ENCODE results near the gene CMSS1. TPM values are rescaled to one million over a fixed set of nuclear protein-coding genes. Genes with fewer than 3 reads are reported as not detected.

CMSS1 gene
- total RNA-seq, 1 donor from 2014 or later: 9.2 TPM

DNA sequence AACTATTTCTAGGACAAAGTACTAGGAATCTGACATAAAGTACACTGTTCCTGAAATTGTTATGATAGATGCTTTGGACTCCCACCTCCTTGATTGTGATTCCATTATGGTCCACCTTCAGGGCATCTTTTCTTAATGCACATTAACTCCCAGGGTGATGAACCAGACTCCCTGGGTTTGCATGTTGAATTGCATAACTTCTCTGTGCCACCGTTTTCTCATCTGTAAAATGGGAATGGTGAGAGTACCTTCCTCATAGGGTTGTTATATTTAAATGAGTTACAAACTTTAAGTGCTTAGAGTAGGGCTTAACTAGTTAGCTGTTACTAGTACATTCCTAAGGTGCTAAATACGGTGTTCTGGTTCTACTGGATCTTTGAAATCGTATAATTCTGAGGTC lies 81.9 kb downstream of the CMSS1 start:
- intact Hi-C loops (cut with DNase I): no loop called here
- H3K36me3 ChIP-seq: no peaks in the 10 kb centered on the region
- no peak overlapping the region for H3K27ac ChIP-seq
- DNase-seq (ENCODE audit: low spot score in 2 of 2): no peak
- no peak overlapping the region for H3K4me3 ChIP-seq
- peaks cover 0 to 26% of the 10 kb centered on the region in 2 donors for H3K4me1 ChIP-seq
- H3K27me3 ChIP-seq: no peaks in the 10 kb centered on the region
- H3K9me3 ChIP-seq: no peaks in the 10 kb centered on the region
- TF ChIP-seq, protein P1, sequence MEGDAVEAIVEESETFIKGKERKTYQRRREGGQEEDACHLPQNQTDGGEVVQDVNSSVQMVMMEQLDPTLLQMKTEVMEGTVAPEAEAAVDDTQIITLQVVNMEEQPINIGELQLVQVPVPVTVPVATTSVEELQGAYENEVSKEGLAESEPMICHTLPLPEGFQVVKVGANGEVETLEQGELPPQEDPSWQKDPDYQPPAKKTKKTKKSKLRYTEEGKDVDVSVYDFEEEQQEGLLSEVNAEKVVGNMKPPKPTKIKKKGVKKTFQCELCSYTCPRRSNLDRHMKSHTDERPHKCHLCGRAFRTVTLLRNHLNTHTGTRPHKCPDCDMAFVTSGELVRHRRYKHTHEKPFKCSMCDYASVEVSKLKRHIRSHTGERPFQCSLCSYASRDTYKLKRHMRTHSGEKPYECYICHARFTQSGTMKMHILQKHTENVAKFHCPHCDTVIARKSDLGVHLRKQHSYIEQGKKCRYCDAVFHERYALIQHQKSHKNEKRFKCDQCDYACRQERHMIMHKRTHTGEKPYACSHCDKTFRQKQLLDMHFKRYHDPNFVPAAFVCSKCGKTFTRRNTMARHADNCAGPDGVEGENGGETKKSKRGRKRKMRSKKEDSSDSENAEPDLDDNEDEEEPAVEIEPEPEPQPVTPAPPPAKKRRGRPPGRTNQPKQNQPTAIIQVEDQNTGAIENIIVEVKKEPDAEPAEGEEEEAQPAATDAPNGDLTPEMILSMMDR (IDR thresholded peaks at IDR 0.05): no peak

DNA sequence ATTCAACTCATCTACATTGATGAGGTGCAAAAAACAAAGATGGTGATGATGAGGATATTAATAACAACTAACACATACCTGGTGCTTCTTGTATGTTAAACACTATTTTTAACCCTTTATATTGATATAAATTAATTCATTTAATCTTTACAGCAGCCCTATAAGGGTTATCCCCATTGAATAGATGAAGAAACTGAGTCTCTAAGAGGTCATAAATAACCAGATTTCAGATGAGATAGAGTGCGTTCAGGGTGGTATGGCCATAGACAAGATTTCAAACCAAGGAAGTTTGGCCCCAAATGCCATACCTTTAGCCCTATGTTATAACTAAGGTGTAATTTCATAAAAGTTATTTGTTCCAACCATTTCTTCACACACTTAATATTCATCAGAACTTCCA lies 82.6 kb downstream of the CMSS1 start:
- H3K9me3 ChIP-seq: no peaks in the 10 kb centered on the region
- DNase-seq (ENCODE audit: low spot score in 2 of 2): no peak
- intact Hi-C loops (cut with DNase I): no loop called here
- peaks cover 0 to 26% of the 10 kb centered on the region in 2 donors for H3K4me1 ChIP-seq
- no peak overlapping the region for H3K27ac ChIP-seq
- H3K36me3 ChIP-seq: no peaks in the 10 kb centered on the region
- H3K27me3 ChIP-seq: no peaks in the 10 kb centered on the region
- TF ChIP-seq, protein P1 (IDR thresholded peaks at IDR 0.05): no peak
- no peak overlapping the region for H3K4me3 ChIP-seq

DNA sequence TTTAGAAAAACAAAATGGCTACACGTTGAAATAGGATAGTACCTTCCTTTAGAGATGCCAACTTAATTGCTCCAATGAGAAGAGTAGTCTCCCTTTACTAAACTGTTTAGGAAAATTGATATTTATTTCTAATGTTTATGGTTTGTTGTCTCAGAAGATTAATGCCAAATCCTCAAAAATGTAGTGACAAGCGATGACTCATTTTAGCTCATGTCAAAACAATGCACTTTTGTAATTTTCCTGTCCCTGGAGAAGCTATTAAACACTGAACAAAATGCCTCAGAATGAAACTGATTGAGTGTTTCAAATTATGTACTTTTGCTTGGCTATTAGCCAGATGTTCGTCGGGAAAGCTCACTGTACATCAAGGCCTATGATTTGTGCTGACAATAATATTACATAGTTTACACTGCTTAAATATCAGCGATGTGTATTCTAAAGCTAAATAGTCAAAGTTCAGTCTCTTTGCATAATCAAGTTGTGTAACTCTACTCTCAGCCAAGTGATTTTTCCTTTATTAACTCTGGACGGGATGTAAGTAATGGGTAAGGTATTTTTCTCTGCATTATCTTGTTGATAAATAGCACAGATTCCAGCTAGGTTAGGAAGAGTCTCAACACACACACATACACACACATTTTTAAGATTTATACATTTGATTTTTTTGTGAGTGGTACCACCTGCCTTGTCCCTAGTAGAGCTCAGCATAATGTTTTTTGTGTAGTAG lies 83.7 kb downstream of the CMSS1 start:
- H3K4me3 ChIP-seq: peak overlapping the region in 1 of 2 donors; percentile 7
- peaks cover 0 to 26% of the 10 kb centered on the region in 2 donors for H3K4me1 ChIP-seq
- H3K9me3 ChIP-seq: no peaks in the 10 kb centered on the region
- TF ChIP-seq, protein P1 (IDR thresholded peaks at IDR 0.05): no peak
- H3K36me3 ChIP-seq: no peaks in the 10 kb centered on the region
- intact Hi-C loops (cut with DNase I): no loop called here
- no peak for DNase-seq (ENCODE audit: low spot score in 2 of 2)
- no peaks in the 10 kb centered on the region for H3K27me3 ChIP-seq
- peak overlapping the region in 1 of 2 donors; percentile 2 for H3K27ac ChIP-seq

DNA sequence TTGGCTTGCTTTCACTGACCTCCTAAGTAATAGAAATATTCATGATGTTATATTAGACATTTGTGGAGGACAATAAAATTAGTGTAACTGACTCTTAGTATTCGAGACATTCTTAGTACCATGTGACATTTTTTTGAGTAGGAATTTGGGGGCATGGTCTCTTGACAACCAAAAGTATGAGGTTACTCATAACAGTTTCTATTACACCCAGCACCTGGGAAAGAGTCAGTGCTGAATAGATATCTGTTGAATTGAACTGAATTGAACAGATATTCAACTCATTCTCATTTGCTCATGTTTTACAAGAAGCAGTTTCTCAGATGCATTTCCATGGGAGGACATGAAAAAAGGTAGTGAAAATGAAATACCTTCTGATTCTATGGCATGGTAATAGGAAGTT lies 84.4 kb downstream of the CMSS1 start:
- peaks cover 0 to 26% of the 10 kb centered on the region in 2 donors for H3K4me1 ChIP-seq
- intact Hi-C loops (cut with DNase I): no loop called here
- no peaks in the 10 kb centered on the region for H3K36me3 ChIP-seq
- no peak overlapping the region for H3K27ac ChIP-seq
- no peaks in the 10 kb centered on the region for H3K27me3 ChIP-seq
- H3K4me3 ChIP-seq: no peak overlapping the region
- no peaks in the 10 kb centered on the region for H3K9me3 ChIP-seq
- DNase-seq (ENCODE audit: low spot score in 2 of 2): no peak
- TF ChIP-seq, protein P1 (IDR thresholded peaks at IDR 0.05): no peak

DNA sequence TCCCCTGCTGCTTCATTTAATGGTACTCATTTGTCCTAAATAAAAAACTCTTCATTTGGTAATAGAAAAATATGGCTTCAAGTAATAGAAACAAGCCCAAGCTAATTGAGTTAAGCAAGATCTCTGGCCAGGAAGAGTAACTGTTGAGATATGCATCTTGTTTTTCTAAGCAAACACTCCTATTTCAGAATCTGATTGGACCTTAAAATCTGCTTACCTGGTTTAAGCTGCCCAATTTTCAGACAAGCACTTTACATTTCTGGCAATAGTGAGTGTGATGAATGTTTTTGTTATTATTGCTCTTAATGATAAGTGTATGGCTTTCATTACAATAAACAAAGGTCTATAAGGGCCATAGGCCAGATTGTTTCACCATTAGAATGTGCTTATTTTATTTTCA lies 86.2 kb downstream of the CMSS1 start:
- TF ChIP-seq, protein P1 (IDR thresholded peaks at IDR 0.05): no peak
- intact Hi-C loops (cut with DNase I): no loop called here
- no peak overlapping the region for H3K4me3 ChIP-seq
- no peaks in the 10 kb centered on the region for H3K27me3 ChIP-seq
- no peaks in the 10 kb centered on the region for H3K36me3 ChIP-seq
- peaks cover 0 to 20% of the 10 kb centered on the region in 2 donors for H3K4me1 ChIP-seq
- no peak for DNase-seq (ENCODE audit: low spot score in 2 of 2)
- H3K9me3 ChIP-seq: no peaks in the 10 kb centered on the region
- H3K27ac ChIP-seq: no peak overlapping the region

Measured in ascending aorta (tissue), 2 donors.